ENCODE results near the gene SAMD4B.

The SAMD4B gene

DNA sequence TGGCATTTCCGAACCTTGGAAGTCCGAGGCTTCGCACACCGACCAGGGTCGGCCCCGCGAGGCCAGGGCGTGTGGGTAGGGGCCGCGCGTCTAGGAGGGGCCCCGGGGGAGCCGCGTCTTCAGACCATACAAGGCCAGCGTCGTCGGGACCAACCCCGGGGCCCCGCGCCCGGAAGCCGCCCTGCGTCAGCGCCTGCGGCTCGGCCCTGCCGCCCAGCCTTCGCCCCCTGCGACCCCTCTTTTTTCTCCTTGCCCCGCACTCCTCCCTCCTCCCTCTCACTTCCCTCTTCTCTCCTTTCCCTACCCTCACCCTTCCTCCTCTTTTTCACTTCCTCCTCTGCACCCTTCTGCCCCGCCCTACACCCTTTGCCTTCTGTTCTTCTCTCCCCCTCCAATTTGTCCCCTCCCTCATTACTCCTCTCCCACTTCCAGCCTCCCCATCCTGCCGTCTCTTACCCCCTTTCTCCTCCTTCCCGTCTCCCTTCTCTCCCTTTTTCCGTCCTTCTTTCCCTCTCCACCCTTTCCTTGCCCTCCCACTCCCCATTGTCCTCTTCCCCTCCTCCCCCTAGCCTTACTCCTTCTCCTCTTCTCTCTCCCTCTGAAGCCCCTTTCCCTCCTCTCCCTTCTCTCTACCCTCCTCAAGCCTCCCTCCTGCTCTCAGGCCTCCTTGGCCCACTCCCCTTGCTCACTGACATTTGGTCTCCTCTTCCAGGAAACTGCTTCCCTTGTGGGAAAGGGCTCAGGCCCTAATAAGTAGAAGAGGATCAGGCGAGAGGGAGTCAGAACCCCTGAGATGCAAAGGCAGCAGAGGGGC, 68.0 kb downstream of the SAMD4B start:
- DNase-seq (ENCODE audit: low read depth) = peak; percentile 56

DNA sequence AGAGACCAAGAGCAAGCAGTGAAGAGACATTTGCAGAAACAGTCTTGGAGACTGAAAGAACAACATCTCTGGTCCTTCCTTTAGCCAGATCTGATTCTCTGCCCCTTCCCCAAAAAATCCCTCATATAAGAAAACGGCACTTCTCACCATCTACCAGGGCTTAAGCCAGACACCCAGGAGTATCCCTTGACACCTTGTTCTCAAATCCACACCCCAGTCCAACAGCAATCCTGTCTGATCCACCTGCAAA, 68.5 kb downstream of the SAMD4B start:
- no peak for DNase-seq (ENCODE audit: low read depth)

DNA sequence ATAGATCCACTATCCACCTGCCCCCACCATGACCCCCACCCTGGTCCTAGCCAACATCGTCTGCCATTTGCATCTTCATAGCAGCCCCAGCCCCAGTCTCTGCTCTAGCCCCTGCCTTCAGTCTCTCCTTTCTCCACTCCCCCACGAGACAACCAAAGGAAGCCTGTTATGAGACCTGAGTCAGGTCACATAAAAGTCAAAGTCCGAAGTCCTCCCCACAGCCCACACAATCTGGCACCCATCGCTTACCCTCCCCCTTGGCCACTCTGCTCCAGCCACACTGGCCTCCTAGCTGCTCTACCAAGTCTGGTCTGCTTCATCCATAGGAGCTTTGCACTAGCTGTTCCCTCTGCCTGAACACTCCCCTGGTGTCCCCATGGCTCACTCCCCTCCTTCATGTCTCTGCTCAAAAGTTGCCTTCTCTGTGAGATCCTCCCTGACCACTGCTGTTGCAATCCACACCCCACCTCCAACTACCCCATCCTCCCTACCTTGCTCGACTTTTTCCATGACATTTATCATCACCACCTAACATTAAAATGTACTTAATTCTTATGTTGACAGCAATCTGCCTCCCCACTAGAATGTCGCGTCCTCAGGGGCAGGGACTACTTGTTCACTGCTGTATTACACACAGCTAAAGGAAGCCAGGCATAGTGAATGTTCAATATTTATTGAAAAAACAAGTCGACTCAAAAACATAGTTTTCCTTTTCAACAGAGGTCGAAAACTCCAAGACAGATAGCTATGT, 69.0 kb downstream of the SAMD4B start:
- no peak for DNase-seq (ENCODE audit: low read depth)

DNA sequence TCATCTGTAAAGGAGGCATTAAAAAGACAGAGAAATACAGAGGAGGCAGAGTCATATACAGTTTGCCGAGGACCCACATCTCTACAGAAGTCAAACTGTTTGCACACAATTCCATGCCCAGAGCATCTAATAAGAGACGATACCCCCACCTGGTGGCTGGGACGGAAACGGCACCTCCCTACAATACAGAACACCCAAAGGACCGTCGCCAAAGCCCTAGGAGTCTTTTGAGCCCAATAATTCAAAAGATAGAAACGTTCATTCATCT, 69.5 kb downstream of the SAMD4B start:
- DNase-seq (ENCODE audit: low read depth) = peak; percentile 76

DNA sequence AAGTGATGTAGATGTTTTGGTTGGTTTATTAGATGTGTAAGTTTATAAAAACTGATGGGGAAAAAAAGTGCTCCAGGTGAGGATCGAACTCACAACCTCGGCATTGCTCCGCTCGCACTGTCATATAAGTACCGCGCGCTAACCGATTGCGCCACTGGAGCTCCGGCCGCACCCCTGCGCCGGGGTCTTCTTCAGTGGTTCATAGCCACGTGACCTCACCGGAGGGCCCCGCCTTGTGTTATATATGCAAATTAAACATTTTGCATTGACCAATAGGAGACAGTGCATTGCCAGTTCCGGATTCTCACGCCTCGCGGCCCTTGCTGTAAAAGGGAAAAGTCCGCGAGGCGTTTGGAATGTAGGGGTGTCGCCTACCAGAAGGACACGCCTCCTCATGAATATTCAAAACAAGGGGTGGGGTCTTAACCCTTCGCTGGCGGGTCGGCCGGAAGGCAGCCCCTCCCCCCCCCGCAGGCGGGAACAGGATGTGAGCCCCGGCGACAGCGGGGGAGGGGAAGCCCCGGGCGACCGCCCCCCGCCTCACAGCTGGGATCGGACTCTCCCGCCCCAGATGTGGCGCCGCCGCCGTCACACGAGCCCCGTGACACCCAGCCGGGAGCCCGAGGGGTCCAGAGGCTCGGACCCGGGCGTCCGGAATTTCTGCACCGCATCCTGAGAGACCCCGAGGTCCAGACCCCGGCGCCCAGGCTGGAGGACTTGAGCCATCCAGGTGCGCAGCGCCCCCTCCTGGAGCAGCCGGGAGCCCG, 70.1 kb downstream of the SAMD4B start, which contains the start of gene PLEKHG2:
PLEKHG2 (plus strand) TSS at position 570 of the 767 bp plus-strand sequence. CDS start 1,418 bp downstream, outside the sequence.
- DNase-seq (ENCODE audit: low read depth) = peak; percentile 92

DNA sequence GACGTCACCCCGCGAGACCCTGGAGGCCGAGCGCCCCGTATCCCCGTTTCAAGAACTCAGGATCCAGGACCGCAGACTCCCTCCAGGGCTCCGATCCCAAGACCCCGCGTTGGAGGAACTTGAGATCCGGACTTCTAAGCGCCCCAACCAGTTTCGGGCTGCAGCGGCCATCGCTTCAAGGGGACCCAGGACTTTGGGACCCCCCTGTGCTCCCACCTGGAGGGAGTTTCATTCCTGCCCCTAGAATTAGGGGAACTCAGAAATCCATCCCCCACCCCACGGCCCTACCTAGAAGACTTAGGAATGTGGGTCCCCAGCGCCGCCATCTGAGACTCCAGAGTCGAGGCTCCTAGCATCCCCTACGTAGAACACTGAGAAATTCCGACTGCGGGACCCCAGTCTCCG, 70.6 kb downstream of the SAMD4B start:
- no peak for DNase-seq (ENCODE audit: low read depth)

DNA sequence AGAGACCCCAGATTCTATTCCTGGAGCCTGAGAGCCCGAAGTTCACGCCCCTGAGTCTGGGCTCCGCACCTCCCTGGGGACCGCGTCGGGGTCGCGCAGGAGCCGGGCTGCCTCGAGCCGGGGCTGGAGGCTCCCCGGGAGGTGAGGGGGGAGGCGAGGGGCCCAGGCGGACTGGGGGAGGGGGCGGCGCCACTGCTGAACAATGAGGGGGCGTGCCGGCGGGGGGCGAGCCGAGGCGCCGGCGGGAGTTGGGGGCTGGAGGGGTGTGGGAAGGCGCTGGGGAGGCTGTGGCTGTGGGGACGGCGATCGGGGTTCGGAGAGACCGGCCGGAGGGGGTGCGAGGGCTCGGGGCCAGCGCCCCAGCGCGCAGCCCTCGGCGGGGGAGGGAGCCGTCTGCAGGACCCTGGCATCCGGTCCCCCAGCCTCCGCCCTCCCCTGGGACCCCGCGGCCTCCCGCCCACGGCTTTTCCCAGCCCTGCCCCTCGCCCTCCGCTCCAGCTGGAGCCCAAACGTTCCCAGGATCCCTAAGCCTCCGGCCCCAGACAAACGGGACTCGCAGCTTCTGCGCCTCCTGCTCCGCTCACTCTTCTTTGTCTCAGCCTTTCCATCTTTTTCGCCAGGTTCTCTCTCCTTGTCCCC, 71.2 kb downstream of the SAMD4B start:
- DNase-seq (ENCODE audit: low read depth) = no peak

DNA sequence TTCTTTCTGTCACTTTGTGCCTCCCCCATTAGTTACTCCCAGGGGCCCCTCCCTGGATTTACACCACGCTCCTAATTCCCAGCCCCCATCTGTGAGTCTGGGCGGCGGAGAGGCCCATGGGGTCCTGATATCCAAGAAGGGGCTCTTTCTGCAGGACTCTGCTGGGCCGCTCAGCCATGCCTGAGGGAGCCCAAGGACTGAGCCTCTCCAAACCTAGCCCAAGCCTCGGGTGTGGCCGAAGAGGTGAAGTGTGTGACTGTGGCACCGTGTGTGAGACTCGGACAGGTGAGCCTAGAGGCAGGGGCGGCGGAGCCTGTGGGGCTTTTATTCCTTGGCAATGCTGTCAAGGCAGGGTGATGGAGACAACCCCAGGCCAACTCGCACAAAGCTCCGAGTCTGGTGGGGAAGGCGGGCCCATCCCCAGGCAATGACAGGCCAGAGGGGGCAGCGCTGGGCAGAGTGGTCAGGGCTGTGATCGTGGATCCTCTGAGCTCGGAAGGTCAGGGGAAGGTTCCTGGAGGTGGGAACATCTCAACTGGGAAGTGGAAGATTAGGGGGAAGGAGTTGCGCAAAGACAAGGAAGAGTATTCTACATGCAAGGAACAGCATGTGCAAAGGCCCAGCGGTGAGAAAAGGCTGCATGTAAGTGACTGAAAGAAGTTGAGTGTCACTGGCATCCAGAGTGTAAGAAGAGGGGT, 71.8 kb downstream of the SAMD4B start:
- DNase-seq (ENCODE audit: low read depth) = no peak

DNA sequence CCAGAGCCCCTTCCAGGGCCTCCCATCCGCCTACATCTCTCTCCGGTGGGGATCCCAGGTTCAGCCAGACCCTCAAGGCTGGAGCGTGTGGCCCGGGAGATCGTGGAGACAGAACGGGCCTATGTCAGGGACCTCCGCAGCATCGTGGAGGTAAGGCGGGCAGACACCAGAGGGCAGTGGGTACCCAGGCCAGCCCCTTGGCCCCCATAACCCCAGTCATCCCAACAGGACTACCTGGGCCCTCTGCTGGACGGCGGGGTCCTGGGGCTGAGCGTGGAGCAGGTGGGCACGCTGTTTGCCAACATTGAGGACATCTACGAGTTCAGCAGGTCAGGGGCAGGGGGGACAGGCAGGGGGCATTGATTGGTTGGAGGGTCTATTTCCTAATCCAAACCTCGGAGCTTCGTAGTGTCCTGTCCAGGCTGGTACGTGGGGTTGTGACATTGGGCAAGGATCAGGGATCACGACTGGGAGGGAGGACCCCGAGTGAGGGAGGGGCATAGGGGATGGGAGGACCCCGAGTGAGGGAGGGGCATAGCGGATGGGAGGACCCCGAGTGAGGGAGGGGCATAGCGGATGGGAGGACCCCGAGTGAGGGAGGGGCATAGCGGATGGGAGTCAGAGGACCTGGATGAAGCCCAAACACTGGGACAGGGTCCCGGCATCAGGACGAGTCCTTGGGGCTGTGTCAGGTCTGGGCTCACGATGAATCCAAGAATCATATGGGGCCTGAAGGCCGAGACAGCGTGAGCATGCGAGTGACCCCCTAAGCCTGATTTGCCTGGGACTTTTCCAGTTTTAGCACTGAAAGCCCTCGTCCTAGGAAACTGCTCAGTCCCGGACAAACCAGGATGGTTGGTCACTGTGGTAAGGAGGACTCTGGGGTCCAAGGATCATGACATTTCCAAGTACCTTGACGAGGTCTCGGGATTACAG, 73.2 kb downstream of the SAMD4B start:
- DNase-seq (ENCODE audit: low read depth) = no peak

DNA sequence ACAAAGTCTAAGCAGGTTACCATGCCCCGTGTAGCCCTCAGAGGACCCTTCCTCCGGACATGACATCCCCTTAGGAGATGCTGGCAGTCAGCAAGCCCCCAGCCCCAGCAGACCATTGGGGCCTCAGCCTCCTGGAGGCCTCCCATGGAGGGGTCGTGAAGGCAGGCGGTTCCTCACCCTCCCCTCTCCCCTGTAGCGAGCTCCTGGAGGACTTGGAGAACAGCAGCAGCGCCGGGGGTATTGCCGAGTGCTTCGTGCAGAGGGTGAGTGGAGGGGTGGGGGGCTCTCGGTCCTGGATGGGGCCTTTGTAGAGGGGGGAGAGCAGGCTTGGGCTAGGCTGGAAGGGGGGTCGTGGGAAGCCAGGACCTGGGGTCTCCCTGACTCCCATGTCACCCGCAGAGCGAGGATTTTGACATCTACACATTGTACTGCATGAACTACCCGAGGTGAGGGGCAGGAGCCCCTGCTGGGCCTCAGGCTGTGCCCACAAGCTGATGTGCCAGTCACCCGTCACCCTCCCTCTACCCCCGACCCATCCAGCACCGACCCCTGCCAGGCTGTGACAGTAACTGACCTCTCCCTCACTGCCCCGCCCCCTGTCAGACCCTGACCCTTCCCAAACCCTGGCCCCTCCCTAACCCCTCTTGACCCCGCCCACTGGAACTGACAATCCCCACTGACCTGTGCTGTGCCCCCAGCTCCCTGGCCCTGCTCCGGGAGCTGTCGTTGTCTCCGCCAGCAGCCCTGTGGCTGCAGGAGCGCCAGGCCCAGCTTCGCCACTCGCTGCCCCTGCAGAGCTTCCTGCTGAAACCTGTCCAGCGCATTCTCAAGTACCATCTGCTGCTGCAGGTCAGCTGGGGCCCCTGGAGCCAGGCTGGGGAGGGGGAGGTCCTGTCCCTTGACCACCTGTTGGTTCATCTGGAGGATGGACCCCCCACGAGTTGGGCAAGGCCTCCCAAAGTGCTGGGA, 74.2 kb downstream of the SAMD4B start:
- DNase-seq (ENCODE audit: low read depth) = no peak

DNA sequence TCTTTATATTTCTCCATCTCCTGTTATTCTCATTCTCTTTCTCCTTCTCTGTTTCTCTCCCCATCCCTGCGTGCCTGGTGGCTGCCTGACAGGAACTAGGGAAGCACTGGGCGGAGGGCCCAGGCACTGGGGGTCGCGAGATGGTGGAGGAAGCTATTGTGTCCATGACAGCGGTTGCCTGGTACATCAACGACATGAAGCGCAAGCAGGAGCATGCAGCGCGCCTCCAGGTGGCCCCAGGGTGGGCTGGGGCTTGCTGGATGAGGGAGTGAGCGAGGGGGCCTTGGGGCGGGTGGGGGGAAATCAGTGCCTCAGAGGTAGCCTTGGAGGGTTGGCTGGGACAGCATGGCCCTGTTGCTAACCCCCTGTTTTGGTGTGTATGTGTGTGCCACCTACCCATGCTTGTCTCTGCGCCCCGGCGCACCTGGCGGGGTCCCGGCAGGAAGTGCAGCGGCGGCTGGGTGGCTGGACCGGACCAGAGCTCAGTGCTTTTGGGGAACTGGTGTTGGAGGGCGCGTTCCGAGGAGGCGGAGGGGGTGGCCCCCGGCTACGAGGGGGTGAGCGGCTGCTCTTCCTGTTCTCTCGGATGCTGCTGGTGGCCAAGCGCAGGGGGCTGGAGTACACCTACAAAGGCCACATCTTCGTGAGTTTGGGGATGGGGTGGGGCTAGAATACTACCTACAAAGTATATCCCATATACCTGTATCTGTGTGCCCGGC, 75.4 kb downstream of the SAMD4B start:
- DNase-seq (ENCODE audit: low read depth) = no peak

DNA sequence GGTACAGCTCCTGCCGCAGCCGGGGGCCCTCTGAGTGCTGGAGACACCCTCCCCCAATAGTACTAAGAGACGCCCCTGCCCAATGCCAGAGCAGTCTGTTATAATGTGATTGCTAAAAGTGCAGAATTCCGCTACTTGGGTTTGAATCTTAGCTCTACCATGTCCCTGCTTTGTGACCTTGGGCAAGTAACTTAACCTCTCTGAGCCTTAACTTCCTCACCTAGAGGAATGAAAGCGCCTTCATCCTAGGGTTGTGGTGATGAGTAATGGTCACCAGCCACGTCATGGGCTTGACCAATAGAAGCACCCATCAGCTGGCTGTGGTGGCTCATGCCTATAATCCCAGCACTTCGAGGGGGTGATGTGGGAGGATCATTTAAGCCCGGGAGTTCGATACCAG, 76.8 kb downstream of the SAMD4B start:
- no peak for DNase-seq (ENCODE audit: low read depth)

DNA sequence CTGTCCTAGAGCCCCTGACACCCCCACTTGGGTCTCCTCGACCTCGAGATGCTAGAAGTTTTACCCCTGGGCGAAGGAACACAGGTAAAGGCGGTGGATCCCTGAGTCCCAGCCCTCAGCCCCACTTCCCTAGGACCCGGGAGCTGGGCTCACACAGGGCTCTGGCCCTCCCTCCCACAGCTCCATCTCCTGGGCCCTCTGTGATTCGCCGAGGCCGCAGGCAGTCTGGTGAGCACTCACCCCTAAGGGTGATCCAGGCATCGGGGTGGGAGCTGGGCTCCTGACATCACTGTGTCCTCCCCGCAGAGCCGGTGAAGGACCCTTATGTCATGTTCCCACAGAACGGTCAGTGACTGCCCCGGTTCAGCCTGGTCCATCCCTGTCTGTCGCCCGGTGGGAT, 78.5 kb downstream of the SAMD4B start:
- no peak for DNase-seq (ENCODE audit: low read depth)

DNA sequence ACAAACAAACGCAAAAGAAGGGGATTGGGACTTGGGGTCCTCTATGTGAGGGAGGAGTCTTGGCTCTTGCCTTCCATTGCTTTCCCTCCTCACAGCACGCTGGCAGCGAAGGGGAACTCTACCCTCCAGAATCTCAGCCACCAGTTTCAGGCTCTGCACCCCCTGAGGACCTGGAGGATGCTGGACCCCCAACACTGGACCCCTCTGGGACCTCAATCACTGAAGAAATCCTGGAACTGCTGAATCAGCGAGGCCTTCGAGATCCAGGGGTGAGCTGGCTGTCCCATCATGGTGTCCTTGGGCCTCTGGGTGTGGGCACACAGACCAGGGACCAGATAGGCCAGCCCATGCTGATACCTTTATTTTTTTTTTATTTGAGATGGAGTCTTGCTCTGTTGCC, 79.8 kb downstream of the SAMD4B start:
- no peak for DNase-seq (ENCODE audit: low read depth)

DNA sequence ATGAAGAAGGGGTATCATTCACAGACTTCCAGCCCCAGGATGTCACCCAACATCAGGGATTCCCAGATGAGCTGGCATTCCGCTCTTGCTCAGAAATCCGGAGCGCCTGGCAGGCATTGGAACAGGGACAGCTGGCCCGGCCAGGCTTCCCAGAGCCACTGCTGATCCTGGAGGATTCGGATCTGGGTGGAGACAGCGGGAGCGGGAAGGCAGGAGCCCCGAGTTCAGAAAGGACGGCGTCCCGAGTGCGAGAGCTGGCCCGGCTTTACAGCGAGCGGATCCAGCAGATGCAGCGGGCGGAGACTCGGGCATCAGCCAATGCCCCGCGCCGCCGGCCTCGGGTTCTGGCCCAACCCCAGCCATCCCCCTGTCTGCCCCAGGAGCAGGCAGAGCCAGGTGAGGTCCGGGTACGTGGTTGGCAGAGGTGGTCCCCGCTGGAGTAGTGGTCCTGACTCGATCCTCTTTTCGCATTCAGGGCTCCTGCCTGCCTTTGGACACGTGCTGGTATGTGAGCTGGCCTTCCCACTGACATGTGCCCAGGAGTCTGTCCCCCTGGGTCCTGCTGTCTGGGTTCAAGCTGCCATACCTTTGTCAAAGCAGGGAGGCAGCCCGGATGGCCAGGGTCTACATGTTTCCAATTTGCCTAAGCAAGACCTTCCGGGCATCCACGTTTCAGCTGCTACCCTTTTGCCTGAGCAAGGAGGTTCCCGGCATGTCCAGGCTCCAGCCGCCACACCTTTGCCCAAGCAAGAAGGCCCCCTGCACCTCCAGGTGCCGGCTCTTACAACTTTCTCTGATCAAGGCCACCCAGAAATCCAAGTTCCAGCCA, 81.3 kb downstream of the SAMD4B start:
- DNase-seq (ENCODE audit: low read depth) = no peak

DNA sequence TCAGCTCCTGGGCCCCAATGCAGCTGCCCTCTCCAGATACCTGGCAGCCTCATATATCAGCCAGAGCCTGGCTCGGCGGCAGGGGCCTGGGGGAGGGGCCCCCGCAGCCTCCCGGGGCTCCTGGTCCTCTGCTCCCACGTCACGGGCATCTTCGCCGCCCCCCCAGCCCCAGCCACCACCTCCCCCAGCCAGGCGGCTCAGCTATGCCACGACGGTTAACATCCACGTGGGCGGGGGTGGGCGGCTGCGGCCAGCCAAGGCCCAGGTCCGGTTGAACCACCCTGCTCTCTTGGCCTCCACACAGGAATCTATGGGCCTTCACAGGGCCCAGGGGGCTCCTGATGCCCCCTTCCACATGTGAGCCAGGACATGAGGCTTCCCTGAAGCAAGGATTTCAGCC, 82.7 kb downstream of the SAMD4B start:
- no peak for DNase-seq (ENCODE audit: low read depth)

DNA sequence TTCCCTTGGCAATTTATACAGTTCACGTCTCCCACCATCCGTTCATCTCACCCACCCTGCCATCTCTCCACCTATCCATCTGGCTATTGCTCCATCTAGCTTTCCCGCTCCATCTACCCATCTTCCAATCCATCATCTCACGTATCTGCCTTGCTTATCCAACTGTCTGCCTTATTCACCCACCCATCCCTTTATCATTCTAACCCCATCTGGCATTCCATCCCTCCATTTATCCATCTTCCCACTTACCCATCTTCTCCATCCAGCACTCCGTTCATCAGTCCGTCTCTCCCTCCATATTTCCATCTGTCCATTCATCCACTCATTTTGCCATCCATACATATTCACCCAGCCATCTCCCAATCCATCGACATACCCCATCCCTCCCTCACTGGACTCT, 83.5 kb downstream of the SAMD4B start:
- DNase-seq (ENCODE audit: low read depth) = no peak

DNA sequence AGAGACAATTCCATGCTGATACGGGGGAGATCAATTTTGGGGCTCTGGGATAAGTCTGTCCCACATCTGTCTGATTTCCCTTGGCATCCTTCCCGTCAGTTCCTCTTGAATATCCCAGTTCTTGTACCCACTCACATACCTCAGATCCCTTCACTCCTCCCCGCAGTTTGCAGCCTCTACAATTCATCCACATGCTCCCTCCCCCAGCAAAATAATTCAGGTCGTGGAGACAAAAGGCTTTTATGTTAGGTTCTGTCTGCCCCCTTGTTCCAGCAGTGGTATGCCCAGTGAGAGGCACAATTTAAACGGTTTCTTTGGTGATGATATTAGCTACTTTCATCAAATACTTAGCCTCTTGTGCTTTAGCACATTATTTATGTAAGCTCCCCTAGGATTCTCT, 83.9 kb downstream of the SAMD4B start:
- no peak for DNase-seq (ENCODE audit: low read depth)

Measured in activated T-helper 1 cell treated with Interleukin-2 at 50 U/mL for 16 hours (primary cell).